ENCODE measurements around the gene BABAM2. TPM values are rescaled to one million over a fixed set of nuclear protein-coding genes. Genes with fewer than 3 reads are reported as not detected.

The BABAM2 gene
- total RNA-seq, 1 donor: 42.0 TPM

- no peak overlapping the region for H2AFZ ChIP-seq (ENCODE audit: low read length)
- peaks cover 66% of the 10 kb centered on the region for H3K4me1 ChIP-seq (ENCODE audit: insufficient read depth, low read length)
- H3K4me3 ChIP-seq (ENCODE audit: insufficient read depth, low read length): peak overlapping the region; percentile 33
These were observed 69.0 kb downstream of the BABAM2 start for GRCh38 chr2:27959496-27959895.

GRCh38 chr2:27960237-27960912 is 69.8 kb downstream of the BABAM2 start:
- Histone ChIP-seq H3K4me3 (ENCODE audit: insufficient read depth, low read length) (peak overlapping the region; percentile 33), H3K4me2 (ENCODE audit: insufficient read depth, low read length) (peak overlapping the region; percentile 76), H3K9me3 (ENCODE audit: low read depth, low read length) (no peaks in the 10 kb centered on the region), H3K27me3 (ENCODE audit: insufficient read depth, low read length) (no peaks in the 10 kb centered on the region), H3K36me3 (ENCODE audit: insufficient read depth, low read length) (no peaks in the 10 kb centered on the region), H2AFZ (ENCODE audit: low read length) (no peak overlapping the region), H4K20me1 (ENCODE audit: insufficient read depth, low read length) (no peaks in the 10 kb centered on the region), H3K79me2 (ENCODE audit: insufficient read depth, low read length) (peaks cover 17% of the 10 kb centered on the region), H3K27ac (ENCODE audit: low read depth, low read length) (peak overlapping the region; percentile 87), H3K4me1 (ENCODE audit: insufficient read depth, low read length) (peaks cover 57% of the 10 kb centered on the region)
- peak; percentile 67 for DNase-seq (ENCODE audit: insufficient read length, low spot score, missing footprints)
- no peak for TF ChIP-seq CTCF (IDR thresholded peaks at IDR 0.05; ENCODE audit: extremely low read depth, low read depth, low read length)

More at GRCh38 chr2:27959496-27959895, 69.0 kb downstream of the BABAM2 start:
- Histone ChIP-seq H3K4me2 (ENCODE audit: insufficient read depth, low read length) (peak overlapping the region; percentile 76), H4K20me1 (ENCODE audit: insufficient read depth, low read length) (no peaks in the 10 kb centered on the region), H3K27me3 (ENCODE audit: insufficient read depth, low read length) (no peaks in the 10 kb centered on the region), H3K9me3 (ENCODE audit: low read depth, low read length) (no peaks in the 10 kb centered on the region), H3K79me2 (ENCODE audit: insufficient read depth, low read length) (peaks cover 15% of the 10 kb centered on the region), H3K27ac (ENCODE audit: low read depth, low read length) (peak overlapping the region; percentile 87), H3K36me3 (ENCODE audit: insufficient read depth, low read length) (no peaks in the 10 kb centered on the region)
- TF ChIP-seq CTCF (IDR thresholded peaks at IDR 0.05; ENCODE audit: extremely low read depth, low read depth, low read length): no peak
- no peak for DNase-seq (ENCODE audit: insufficient read length, low spot score, missing footprints)

- Histone ChIP-seq H3K36me3 (ENCODE audit: insufficient read depth, low read length) (no peaks in the 10 kb centered on the region), H3K27me3 (ENCODE audit: insufficient read depth, low read length) (no peaks in the 10 kb centered on the region), H4K20me1 (ENCODE audit: insufficient read depth, low read length) (no peaks in the 10 kb centered on the region), H3K79me2 (ENCODE audit: insufficient read depth, low read length) (peaks cover 19% of the 10 kb centered on the region), H3K9me3 (ENCODE audit: low read depth, low read length) (no peaks in the 10 kb centered on the region), H3K4me2 (ENCODE audit: insufficient read depth, low read length) (no peak overlapping the region), H3K4me1 (ENCODE audit: insufficient read depth, low read length) (peaks cover 49% of the 10 kb centered on the region), H3K4me3 (ENCODE audit: insufficient read depth, low read length) (no peak overlapping the region), H2AFZ (ENCODE audit: low read length) (no peak overlapping the region), H3K27ac (ENCODE audit: low read depth, low read length) (peak overlapping the region; percentile 87)
- no peak for DNase-seq (ENCODE audit: insufficient read length, low spot score, missing footprints)
- TF ChIP-seq CTCF (IDR thresholded peaks at IDR 0.05; ENCODE audit: extremely low read depth, low read depth, low read length): no peak
These were observed 71.5 kb downstream of the BABAM2 start for GRCh38 chr2:27962006-27962405.

GRCh38 chr2:27963472-27963871 is 72.9 kb downstream of the BABAM2 start:
- Histone ChIP-seq H3K27me3 (ENCODE audit: insufficient read depth, low read length) (no peaks in the 10 kb centered on the region), H3K9me3 (ENCODE audit: low read depth, low read length) (no peaks in the 10 kb centered on the region), H3K27ac (ENCODE audit: low read depth, low read length) (no peak overlapping the region), H3K4me1 (ENCODE audit: insufficient read depth, low read length) (peaks cover 37% of the 10 kb centered on the region), H3K79me2 (ENCODE audit: insufficient read depth, low read length) (peaks cover 14% of the 10 kb centered on the region), H3K4me2 (ENCODE audit: insufficient read depth, low read length) (no peak overlapping the region), H2AFZ (ENCODE audit: low read length) (no peak overlapping the region), H3K36me3 (ENCODE audit: insufficient read depth, low read length) (no peaks in the 10 kb centered on the region), H4K20me1 (ENCODE audit: insufficient read depth, low read length) (no peaks in the 10 kb centered on the region), H3K4me3 (ENCODE audit: insufficient read depth, low read length) (no peak overlapping the region)
- no peak for DNase-seq (ENCODE audit: insufficient read length, low spot score, missing footprints)
- no peak for TF ChIP-seq CTCF (IDR thresholded peaks at IDR 0.05; ENCODE audit: extremely low read depth, low read depth, low read length)

Data from osteoblast (primary cell).